HepG2 (cell line): ENCODE data around the gene WNT7B. TPM values are rescaled to one million over a fixed set of nuclear protein-coding genes. Genes with fewer than 3 reads are reported as not detected.

Source experiments
- ATAC-seq: fragments of 200-7000 bp; cut with Tn5 transposase; 3 replicates; pipeline ENCODE4 v1.9.1; 2020; ENCODE audit warnings: mild to moderate bottlenecking, moderate library complexity
- BruUV-seq: library from RNA; stranded (reverse); fragments of 400-500 nt; replicated peaks from 2 replicates; lab custom pipeline; 2021; lab: Mats Ljungman, UMichigan
- CTCF ChIA-PET: fragments of 300-600 bp; formaldehyde crosslinking; extraction: SDS; loops from one replicate; lab custom pipeline; 2021; ENCODE audit warnings: low total read pairs, inconsistent platforms, low intra/inter-chr PET ratio; lab: Yijun Ruan, JAX
- POLR2A ChIA-PET: fragments of 350-600 bp; sonication (Branson Sonifier 250); formaldehyde crosslinking; loops from one replicate; lab custom pipeline; 2020; ENCODE audit warnings: antibody characterized with exemption, inconsistent platforms; lab: Yijun Ruan, JAX
- DNase-seq: peaks from one replicate; pipeline ENCODE4 v3.0.0-alpha.2; 2015; ENCODE audit warnings: low spot score
- FAIRE-seq: peaks from 3 replicates; lab custom pipeline; 2011; peaks lifted over from hg19 to GRCh38; lab: Jason Lieb, UNC
- H2AFZ ChIP-seq: one replicate; pipeline ENCODE4 v1.6.1; 2011; ENCODE audit warnings: low read length, inconsistent platforms
- H3K27ac ChIP-seq: fragments of 300-600 bp; 3 replicates; pipeline ENCODE4 v1.8.0; 2011; ENCODE audit warnings: mixed run types, mild to moderate bottlenecking, mixed read lengths, low read length, inconsistent platforms; ENCODE audit not compliant: insufficient read depth; ENCODE audit errors: extremely low read length
- H3K27me3 ChIP-seq, 2 experiments: fragments of 200-600 bp in 1 of 2; 2 replicates in 1 of 2; 3 replicates in 1 of 2; pipeline versions ENCODE4 v1.6.0 to v1.8.0; 2011; ENCODE audit warnings: low read length in 2 of 2, mild to moderate bottlenecking in 2 of 2, moderate library complexity in 2 of 2, inconsistent platforms in 1 of 2; ENCODE audit not compliant: insufficient read depth in 2 of 2, control insufficient read depth in 1 of 2
- H3K36me3 ChIP-seq, 2 experiments: fragments of 200-600 bp in 1 of 2; replicated peaks in 1 of 2; 2 replicates in 1 of 2; 3 replicates in 1 of 2; pipeline versions ENCODE4 v1.5.1 to v1.8.0; 2011; ENCODE audit warnings: low read length in 2 of 2, inconsistent platforms in 1 of 2; ENCODE audit not compliant: insufficient read depth in 2 of 2, control insufficient read depth in 1 of 2
- H3K4me1 ChIP-seq: 2 replicates; pipeline ENCODE4 v1.5.1; 2012; ENCODE audit warnings: low read length, inconsistent platforms; ENCODE audit not compliant: insufficient read depth
- H3K4me2 ChIP-seq: 2 replicates; pipeline ENCODE4 v1.6.0; 2011; ENCODE audit warnings: low read depth, low read length, inconsistent platforms
- H3K4me3 ChIP-seq, 3 experiments: fragments of 200-600 bp in 1 of 3; sonication (generic), shearing (Covaris generic) in 1 of 3; replicated peaks in 1 of 3; 2 replicates each; pipeline ENCODE4 v1.5.1; 2011 to 2016; ENCODE audit warnings: low read length in 3 of 3, inconsistent platforms in 2 of 3, low read depth in 2 of 3, mild to moderate bottlenecking in 2 of 3, control low read depth in 1 of 3, mixed read lengths in 1 of 3; ENCODE audit not compliant: insufficient read depth in 1 of 3
- H3K79me2 ChIP-seq: one replicate; pipeline ENCODE4 v1.6.1; 2011; ENCODE audit warnings: low read length, inconsistent platforms; ENCODE audit not compliant: insufficient read depth
- H3K9ac ChIP-seq: 2 replicates; pipeline ENCODE4 v1.6.0; 2011; ENCODE audit warnings: mild to moderate bottlenecking, low read depth, low read length, inconsistent platforms; ENCODE audit not compliant: insufficient read depth
- H3K9me3 ChIP-seq: 2 replicates; pipeline ENCODE4 v1.5.1; 2012; ENCODE audit warnings: mild to moderate bottlenecking, low read length
- H4K20me1 ChIP-seq: 2 replicates; pipeline ENCODE4 v1.6.0; 2011; ENCODE audit warnings: inconsistent platforms, mild to moderate bottlenecking, low read length, moderate library complexity; ENCODE audit not compliant: insufficient read depth
- ATF6 ChIP-seq: sonication (generic); formaldehyde crosslinking; conservative IDR thresholded peaks from 2 replicates; pipeline ENCODE4 v1.4.0; 2020; ENCODE audit warnings: missing genetic modification reagents
- FOXK2 ChIP-seq: fragments of 450-650 bp; IDR thresholded peaks from 2 replicates; pipeline ENCODE4 v1.6.1; 2016
- HNF1A ChIP-seq, 2 experiments: sonication (generic) in 1 of 2; formaldehyde crosslinking in 1 of 2; IDR thresholded peaks; 2 replicates each; pipeline versions ENCODE4 v1.4.0 to v1.6.1; 2016 to 2020; ENCODE audit warnings: borderline replicate concordance in 1 of 2, low read depth in 1 of 2, mild to moderate bottlenecking in 1 of 2, missing genetic modification reagents in 1 of 2
- HOXA7 ChIP-seq: sonication (generic); formaldehyde crosslinking; IDR thresholded peaks from 2 replicates; pipeline ENCODE4 v1.8.1; 2022; ENCODE audit warnings: mild to moderate bottlenecking, missing genetic modification reagents, moderate library complexity
- MLLT10 ChIP-seq: sonication (generic); formaldehyde crosslinking; IDR thresholded peaks from 2 replicates; pipeline ENCODE4 v1.4.0; 2020; ENCODE audit warnings: missing genetic modification reagents
- NFIC ChIP-seq: IDR thresholded peaks from 2 replicates; pipeline ENCODE4 v1.6.1; 2012; ENCODE audit warnings: mild to moderate bottlenecking, low read length, inconsistent platforms
- SMAD1 ChIP-seq: sonication (generic); formaldehyde crosslinking; IDR thresholded peaks from 2 replicates; pipeline ENCODE4 v1.4.0; 2020; ENCODE audit warnings: missing genetic modification reagents, low read depth, mild to moderate bottlenecking, borderline replicate concordance
- SRSF4 ChIP-seq: fragments of 200-400 bp; formaldehyde crosslinking; IDR thresholded peaks from one replicate; pipeline ENCODE4 v1.6.1; 2018; ENCODE audit warnings: mild to moderate bottlenecking, low read depth, low read length, moderate library complexity; ENCODE audit not compliant: poor library complexity, severe bottlenecking
- TARDBP ChIP-seq: sonication (generic); formaldehyde crosslinking; IDR thresholded peaks from 2 replicates; pipeline ENCODE4 v1.8.0; 2022; ENCODE audit warnings: mild to moderate bottlenecking, missing genetic modification reagents
- ZFP36L1 ChIP-seq: sonication (generic); formaldehyde crosslinking; IDR thresholded peaks from 2 replicates; pipeline ENCODE4 v1.8.0; 2022; ENCODE audit warnings: mild to moderate bottlenecking, missing genetic modification reagents, moderate library complexity
- ZMYM2 ChIP-seq: sonication (generic); formaldehyde crosslinking; IDR thresholded peaks from 2 replicates; pipeline ENCODE4 v1.8.0; 2022; ENCODE audit warnings: mild to moderate bottlenecking, missing genetic modification reagents
- ZNF17 ChIP-seq: sonication (generic); formaldehyde crosslinking; IDR thresholded peaks from 2 replicates; pipeline ENCODE4 v1.5.0; 2020; ENCODE audit warnings: mild to moderate bottlenecking, missing genetic modification reagents
- ZNF224 ChIP-seq: sonication (generic); formaldehyde crosslinking; IDR thresholded peaks from 2 replicates; pipeline ENCODE4 v1.5.0; 2020; ENCODE audit warnings: mild to moderate bottlenecking, missing genetic modification reagents
- ZNF234 ChIP-seq: sonication (generic); formaldehyde crosslinking; conservative IDR thresholded peaks from 2 replicates; pipeline ENCODE4 v1.5.1; 2020; ENCODE audit warnings: mild to moderate bottlenecking, missing genetic modification reagents
- ZNF704 ChIP-seq: sonication (generic); formaldehyde crosslinking; IDR thresholded peaks from 2 replicates; pipeline ENCODE4 v1.8.1; 2023; ENCODE audit warnings: mild to moderate bottlenecking, inconsistent platforms, moderate library complexity, missing genetic modification reagents, borderline replicate concordance
- WGBS: methylation state at CpG from one replicate; pipeline ENCODE4 v1.1.6; 2017; ENCODE audit warnings: low lambda C conversion rate; 5-methylcytosine and 5-hydroxymethylcytosine counted together
- in situ Hi-C: cut with HindIII; loops from 2 replicates; pipeline ENCODE4 v1.10.0; 2017; ENCODE audit warnings: low pct_unique_long_range_greater_than_20kb; ENCODE audit not compliant: extremely low pct_ligation_motif_present
- intact Hi-C: fragments of 100-400 bp; cut with micrococcal nuclease; formaldehyde crosslinking; loops from one replicate; pipeline ENCODE4 v1.10.0; 2022; ENCODE audit not compliant: unreplicated experiment
- polyA plus RNA-seq, 8 experiments: library from polyadenylated mRNA; depleted of rRNA in 3 of 8; stranded (reverse) in 7 of 8; unstranded in 1 of 8; fragments of >200 nt; fragmentation: Illumina TruSeq in 4 of 8; extraction: Trizol in 4 of 8; gene quantifications; 2 replicates each; pipeline versions ENCODE4 v1.2.1 to v1.2.3, GENCODE V29; 2011 to 2016; ENCODE audit warnings: low read depth in 4 of 8, missing spikeins in 1 of 8, mixed read lengths in 1 of 8; ENCODE audit not compliant: insufficient read depth in 1 of 8
- total RNA-seq, 5 experiments: library from RNA; depleted of rRNA; stranded (reverse); fragments of >200 nt; fragmentation: Illumina TruSeq; extraction: Trizol; gene quantifications; 2 replicates each; pipeline ENCODE4 v1.2.3, GENCODE V29; 2016; ENCODE audit warnings: low read depth in 1 of 5

The WNT7B gene
- total and polyA plus RNA-seq, 2 of the 13 experiments (the other 11 are each of a cell fraction or from before 2014, with no cell fraction given): 0.09 TPM; not detected in 1

GRCh38 chr22:45925811-45926351 is 51.1 kb downstream of the WNT7B start:
- Histone ChIP-seq H4K20me1 (no peaks in the 10 kb centered on the region), H3K9ac (no peak overlapping the region), H3K36me3 (no peaks in the 10 kb centered on the region), H3K27me3 (peaks cover 11 to 61% of the 10 kb centered on the region in 2 experiments), H3K4me1 (no peaks in the 10 kb centered on the region), H3K4me3 (no peak overlapping the region), H3K9me3 (no peaks in the 10 kb centered on the region), H3K4me2 (no peak overlapping the region), H3K27ac (no peak overlapping the region), H2AFZ (no peak overlapping the region), H3K79me2 (no peaks in the 10 kb centered on the region)
- no peak for FAIRE-seq
- POLR2A ChIA-PET: no interaction called here
- TF ChIP-seq ZNF234 (CRISPR knock-in tag): no peak
- no peak for TF ChIP-seq NFIC
- TF ChIP-seq ZNF704 (CRISPR knock-in tag): no peak
- TF ChIP-seq ATF6 (CRISPR knock-in tag): no peak
- TF ChIP-seq TARDBP: no peak
- TF ChIP-seq HOXA7 (CRISPR knock-in tag): no peak
- TF ChIP-seq FOXK2: no peak
- no peak for TF ChIP-seq SMAD1 (CRISPR knock-in tag)
- no peak for TF ChIP-seq ZNF17
- TF ChIP-seq SRSF4: no peak
- no peak for TF ChIP-seq ZFP36L1 (CRISPR knock-in tag)
- no peak for TF ChIP-seq ZMYM2 (CRISPR knock-in tag)
- TF ChIP-seq HNF1A (IDR thresholded peaks at IDR 0.05; ENCODE audit: low read depth): no peak
- TF ChIP-seq HNF1A (CRISPR knock-in tag; IDR thresholded peaks at IDR 0.05; ENCODE audit: borderline replicate concordance): no peak
- TF ChIP-seq MLLT10 (CRISPR knock-in tag): no peak
- TF ChIP-seq ZNF224 (CRISPR knock-in tag): no peak
- intact Hi-C loops: no loop called here
- in situ Hi-C loops: no loop called here
- WGBS: 13% methylated on average over 3 of the region's 16 CpGs
- BruUV-seq: no TSS peak
- peak; percentile 24; the same call in 2 of the 3 replicates for ATAC-seq
- CTCF ChIA-PET: no interaction called here
- no peak for DNase-seq
